Stimulated activated CD4-positive, alpha-beta T cell treated with anti-CD3 and anti-CD28 coated beads, Interleukin-2, amount 100 ng/mL, for 48 hours (primary cell): ENCODE measurements around the gene EHBP1.

Source experiments
- DNase-seq, 2 donors: peaks; one replicate each; pipeline ENCODE4 v3.0.0-alpha.2; 2020

EHBP1 gene

DNA sequence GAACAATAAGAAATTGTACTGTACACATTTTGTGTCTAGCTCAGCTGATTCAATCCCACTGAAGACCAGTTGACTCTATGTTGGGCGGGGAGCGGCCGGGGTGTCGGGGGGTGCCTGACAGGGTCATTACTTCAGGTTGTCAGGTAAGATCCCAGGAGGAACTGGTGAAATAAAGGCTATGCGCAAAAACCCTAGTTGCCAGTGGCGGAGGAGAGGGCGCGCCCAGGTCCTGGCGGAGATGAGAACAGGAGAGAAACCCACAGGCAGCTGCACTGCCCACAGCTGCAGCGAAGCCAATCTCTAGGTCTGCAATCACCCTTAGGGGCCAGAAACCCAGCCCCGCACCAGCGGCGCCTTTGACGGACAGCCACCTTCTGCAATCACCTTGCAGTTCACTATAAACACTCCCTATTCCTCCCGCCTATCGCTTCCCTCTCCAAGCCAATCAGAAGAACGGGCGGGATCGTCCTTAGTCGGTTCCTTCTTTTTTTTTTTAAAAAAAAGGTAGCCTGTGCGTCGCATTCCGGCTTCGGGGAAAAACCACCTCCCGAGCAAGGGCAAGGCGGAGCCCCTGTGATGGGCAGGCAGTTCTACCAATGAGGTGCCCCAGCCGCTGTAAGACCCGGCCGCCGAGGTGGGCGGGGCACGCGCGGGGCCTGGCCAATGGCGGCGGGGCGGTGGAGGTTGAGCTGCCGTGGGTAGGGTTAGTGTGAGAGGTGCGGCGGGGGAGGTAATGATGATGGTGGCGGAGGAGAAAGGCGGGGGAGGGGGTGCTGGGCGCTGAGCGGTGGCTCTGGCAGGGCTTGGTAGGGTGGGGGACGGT lies at the start of gene EHBP1:
EHBP1 (plus strand) TSS at position 707 of the 823 bp plus-strand sequence. CDS start 1,479 bp downstream, outside the sequence.
- DNase-seq: peak; percentile 98

DNA sequence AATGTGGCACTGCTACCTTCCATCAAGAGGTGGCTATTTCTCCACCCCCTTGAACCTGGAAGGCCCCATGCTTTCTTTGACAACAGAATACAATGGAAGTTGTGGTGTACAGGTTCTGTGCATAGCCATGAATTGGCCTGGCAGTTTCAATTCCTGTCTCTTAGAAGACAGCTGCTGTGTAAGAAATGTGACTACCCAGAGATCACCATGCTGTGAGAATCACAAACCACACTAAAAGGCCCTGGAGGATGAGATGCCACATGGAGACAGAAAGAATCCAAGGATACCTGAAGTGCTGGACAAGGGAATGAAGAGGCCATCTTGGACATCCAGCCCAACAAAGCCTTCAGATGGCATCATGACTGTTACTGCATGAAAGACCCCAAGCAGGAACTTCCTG lies 47.7 kb upstream of the EHBP1 start:
- DNase-seq: no peak

DNA sequence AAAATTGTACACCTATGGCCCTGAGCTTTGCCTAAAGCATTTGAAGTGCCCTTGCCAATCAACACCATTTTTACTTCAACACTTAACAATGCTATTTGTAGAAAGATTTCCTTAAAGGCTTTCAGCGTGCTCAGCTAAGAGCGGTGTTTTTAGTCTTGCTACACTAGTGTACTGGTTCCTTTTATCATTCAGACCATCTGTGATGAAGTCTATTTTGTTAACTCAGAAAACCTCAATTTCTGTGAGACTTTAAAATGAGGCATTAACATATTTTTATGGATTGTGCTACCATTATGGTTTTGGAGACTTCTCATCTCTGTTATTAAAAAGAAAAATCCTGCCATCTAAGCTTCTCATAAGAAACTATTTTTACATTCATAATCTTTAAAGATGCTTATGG lies 46.6 kb upstream of the EHBP1 start:
- DNase-seq: no peak

DNA sequence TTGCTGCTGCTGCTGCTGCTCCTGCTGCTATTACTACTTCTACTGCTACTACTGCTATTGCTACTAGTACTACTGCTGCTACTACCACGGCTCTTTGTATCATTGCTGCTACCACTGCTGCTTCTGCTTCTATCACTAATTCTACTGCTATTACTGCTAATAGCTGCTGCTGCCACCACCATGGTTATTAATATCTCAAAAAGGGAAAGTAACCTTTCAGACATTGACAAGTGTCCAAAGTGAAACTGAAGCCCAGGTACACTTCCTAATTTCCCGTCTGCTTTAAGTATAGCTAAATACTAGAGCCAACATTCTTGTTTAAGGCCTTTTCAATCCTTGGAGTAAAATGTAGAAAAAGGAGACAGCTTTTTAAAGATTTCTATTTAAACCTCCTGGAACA lies 45.4 kb upstream of the EHBP1 start:
- DNase-seq: no peak

DNA sequence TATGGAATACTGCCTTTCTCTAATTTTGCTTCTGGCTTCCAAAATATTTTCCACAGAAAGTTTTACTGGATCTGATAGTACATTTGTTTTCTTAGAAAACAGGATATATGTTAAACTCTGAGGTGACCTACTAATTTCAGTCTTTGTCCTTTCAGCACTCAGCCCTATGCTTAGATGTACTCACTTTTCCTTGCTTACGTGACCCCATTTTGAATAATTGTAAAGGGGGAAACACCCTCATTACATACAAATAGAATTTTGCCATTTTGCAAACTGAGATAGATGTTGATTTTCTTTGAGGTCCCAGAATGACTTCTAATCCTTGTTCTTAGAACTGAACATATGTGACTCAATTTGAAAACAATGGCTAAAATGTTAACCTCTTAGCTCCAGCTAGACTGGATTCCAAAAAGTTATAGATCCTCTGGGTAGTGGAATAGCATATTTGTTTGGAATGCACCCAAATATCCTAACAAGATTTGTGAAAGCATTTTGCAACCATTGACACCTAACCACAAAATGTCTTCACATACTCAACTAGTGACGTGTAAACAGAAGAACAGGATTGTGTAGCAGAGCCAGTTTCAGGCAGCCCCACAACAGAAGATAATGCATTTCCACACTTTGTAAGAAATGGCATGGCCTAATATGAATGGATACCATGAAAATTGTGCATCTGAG lies 44.8 kb upstream of the EHBP1 start:
- no peak for DNase-seq

DNA sequence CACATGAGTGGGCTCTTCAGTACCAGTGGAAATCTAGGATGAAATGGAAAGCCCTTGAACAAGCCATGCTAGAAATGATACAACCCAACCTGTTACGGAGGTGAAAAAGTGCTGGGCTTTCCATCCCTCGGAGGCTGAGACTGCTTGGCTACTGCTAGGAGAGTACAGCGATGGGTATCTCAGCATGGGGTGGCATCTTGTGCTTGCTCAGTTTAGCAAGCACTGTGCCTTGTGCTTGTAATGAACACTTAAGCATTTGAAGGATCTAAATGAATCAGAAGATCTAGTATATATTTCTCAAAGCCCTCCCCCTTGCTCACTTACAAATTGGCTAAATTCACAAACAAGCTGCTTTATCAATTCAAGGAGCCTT lies 44.3 kb upstream of the EHBP1 start:
- no peak for DNase-seq

DNA sequence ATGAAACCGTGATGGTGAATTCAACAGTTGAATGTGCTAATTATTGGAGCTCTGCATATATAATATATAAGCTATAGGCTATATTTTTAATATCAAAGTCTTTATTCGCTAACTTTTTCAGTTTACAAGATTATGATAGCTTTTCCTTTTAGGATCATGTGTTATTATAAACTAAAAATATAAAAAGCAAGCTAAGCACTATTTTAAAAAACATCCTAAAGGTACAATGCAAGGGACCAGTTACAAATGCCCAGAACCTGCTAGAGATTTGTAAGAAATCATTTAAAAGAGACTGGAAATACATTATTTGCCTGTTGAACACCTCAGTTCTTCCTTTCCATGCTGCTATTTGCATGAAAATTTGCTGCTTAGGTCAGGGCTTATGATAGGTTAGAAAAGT lies 43.4 kb upstream of the EHBP1 start:
- DNase-seq: no peak

DNA sequence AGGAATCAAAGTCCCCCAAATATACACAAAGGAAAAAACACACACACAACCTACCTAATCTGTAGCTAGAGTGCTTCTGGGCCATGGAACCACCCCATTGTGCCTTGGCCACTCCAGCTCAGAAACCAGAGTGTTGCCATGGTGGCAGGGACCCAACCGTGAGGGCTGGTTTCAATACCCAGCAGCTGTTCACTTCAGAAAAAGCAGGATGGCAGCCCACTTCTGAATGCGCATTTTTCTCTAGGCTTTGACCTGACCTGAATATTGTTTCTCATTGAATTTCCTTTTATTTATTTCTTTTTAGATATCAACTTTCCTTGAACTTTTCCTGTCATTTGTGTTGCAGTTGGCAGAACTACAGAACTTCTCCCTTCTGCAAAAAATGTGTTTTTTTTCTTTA lies 43.0 kb upstream of the EHBP1 start:
- DNase-seq: no peak

DNA sequence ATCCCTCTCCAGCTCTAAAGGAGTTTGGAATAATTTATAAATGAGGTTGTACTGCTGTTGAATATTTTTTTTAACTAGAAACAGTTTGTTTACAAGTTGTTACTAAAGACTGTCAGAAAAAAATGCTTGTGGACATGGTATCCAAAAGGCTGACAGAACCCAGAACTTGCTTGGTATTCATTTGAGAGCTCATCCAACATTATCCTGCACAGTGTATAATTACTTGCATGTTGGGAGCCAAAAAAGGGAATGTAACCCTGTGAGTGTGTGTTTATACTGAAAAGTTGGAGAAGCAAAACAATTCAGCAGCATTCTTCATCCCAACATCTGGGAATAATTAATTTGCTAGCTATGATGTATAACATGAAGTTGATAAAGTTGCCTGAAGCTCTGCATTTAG lies 42.1 kb upstream of the EHBP1 start:
- no peak for DNase-seq

DNA sequence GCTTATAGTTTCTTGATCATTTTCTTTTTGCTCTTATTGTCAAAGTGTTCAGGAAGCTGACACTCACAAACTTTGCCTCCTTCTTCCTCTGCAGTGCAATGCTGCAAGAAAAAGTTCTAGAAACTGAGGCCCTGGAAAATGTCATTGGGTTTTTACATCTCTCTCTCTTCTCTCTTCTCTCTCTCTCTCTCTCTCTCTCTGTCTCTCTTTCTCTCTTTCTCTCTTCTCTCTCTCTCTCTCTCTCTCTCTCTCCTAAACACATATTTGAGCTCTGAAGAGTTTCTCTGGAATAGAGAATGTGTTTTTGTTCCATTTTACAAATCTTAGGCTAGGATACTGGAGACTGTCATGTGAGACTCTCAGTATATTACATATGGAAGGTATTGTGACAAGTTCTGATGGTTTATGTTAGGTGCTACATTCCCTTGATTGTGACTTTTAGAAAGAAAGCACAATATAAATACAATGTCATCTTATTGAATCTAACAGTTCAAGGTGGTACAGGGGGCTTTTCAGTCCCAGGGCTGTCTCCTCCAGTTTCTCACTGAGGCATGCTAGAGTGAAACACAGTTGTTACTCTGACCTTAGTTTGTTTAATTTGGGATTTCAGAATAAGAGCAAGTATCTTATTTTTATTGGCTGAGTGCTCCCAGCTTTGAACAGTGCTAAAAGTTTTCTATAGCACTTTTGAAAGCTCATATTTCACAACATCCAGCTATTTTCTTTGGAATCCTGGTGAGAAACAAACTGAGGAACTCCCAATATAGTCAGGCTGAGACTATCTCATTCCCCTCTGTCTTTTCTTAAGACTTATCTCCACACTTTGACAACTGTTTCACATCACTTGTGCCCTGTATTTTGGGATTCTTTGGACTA lies 41.4 kb upstream of the EHBP1 start:
- DNase-seq: no peak

DNA sequence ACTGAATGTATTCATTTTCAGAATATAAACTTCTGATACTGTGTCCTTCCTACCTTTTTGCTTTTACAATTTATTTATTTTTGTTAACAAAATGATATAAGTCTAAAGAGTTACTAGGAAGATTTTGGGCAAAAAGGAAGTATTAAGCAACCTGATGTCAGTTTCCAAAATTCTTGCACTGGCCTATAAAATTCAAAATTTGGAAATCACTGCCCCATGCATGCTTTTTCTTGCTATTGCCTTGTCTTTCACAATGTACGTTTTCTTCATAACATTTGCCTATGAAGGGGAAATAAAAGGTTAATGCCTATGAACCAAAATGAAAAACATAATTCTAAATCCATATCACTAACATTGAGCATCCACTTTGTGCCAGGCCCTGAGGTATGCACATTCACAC lies 40.1 kb upstream of the EHBP1 start:
- no peak for DNase-seq

DNA sequence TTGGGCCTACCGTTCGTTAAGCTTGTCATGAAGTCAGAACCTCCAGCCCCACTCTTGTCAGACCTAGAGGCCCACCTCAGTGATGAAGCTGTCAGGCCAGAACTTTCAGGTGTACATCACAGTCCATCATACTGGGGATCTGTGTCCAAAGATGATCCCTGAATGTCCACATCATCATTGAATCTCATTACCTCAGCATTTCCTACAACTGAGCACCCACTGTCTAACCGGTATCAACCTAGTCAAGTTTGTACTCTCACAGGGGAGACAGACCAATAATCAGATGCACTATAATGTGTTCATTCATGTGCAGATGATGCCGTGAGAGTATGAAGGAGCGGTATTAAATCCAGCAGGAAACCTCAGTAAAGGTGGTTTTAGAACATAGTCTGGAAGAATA lies 36.3 kb upstream of the EHBP1 start:
- no peak for DNase-seq

DNA sequence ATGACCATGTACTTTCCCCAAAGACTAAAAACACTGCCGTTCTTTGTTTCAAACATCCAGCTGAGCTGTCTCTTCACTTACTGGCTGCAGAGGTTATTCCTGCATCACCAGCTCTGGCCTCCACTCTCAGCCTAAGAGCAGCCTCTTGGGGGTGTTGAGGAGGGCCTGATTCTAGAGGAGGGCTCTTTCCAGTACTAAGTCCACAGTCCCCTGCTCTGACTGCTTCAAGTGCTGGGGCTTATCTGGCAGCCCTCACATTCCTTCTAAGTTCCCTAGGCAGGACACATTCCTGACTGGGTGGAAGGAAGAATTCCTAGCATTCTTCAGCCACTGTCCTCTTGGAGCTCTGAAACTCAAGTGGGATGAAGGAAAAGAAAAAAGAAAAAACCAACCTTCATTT lies 32.9 kb upstream of the EHBP1 start:
- DNase-seq: no peak

DNA sequence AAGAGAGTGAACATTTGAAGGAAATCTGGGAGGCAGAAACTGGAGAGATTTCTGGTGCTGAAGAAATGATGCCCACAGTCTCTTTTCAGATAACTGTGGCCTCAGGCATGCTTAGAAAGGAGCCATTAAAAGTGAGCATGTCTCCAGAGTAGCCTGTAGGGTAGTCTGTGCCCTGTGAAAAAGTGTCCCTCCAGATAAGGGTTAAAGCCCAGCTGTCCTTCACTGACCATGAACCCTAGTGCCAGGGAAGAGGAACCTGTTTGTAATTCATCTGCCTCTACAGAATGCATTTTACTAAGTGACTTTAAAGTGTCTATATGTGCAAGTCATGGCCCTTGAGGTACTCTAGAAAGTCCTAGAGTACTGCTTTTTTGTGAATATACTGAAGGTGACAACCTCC lies 30.5 kb upstream of the EHBP1 start:
- no peak for DNase-seq

DNA sequence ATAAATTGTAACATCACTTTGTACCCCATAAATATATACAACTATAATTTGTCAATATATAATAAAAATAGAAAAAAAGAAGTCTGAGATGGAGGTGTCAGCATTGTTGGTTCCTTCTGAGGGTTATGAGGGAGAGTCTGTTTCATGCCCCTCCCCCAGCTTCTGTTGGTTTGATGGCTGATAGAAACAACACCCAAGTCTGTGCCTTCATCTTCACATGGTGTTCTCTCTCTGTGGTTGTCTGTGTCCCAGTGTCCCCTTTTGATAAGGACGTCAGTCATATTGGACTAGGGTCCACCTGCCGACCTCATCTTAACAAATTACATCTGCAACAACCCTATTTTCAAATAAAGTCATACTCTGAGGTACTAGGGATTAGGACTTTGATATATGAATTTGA lies 20.3 kb upstream of the EHBP1 start:
- DNase-seq: no peak

DNA sequence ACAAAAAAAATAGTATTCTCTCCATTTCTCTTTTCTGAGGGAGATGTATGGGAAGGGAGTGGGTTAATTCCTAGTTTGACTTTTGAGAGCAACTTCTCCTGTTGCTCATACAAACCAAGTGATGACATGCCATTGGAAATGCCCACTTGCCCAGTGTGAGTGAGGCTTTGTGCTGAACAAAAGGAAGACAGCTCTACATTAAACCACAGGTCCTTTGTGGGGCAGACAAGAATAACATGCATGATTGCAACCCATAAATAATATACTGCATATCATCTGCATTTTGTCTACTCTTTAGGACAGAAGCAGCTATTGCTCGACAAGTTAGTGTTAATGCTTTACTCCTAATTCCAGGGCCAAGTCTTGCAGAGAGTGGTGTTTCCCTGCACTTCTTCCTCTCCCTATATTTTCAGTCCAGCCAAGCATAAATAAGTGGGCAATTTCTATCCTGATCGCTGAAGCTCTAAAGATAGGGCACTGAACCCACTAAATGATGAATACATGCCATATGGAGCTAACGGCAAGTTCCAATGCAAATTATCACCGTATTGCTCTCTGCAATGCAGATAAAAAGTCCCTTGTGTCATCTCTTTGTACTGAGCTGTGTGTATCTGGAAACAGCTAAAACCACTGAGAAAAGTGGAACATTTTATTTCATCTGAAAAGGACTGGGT lies 19.4 kb upstream of the EHBP1 start:
- no peak for DNase-seq

DNA sequence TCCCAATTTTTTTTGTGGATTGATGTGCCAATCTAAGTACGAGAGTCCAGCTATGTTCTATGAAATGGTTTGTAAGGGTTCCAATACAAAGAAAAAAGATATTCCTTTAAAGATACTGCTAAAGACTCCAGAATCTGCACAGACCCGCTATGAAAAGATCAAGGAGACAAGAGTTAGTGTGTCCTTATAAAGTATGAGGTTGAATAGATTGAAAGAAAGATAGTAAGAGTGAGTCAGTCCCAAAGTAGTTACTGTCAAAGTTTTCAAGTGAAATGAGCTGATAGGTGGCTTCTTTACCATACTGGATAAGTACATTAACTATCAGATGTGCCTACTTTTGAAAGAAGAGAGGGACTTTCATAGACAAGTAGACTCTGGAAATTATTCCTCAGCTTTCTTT lies 17.9 kb upstream of the EHBP1 start:
- no peak for DNase-seq

DNA sequence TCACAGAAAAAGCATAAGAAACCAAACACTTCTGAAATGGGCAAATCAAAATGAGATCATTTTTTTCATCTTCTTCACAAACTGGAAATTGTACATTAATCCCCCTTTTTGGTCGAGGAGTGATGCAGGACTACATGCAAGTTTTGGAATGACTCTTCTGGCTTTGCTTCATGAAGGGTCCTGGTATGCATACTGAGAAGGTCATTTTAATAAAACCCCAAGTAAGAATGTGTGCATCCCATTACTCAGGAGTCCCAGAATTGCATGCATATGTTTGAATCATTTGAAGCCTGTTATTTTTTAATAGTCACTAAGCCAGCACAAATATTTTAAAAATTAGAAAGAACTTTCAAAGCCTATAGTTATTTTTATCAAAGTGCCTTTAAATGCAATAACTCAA lies 16.7 kb upstream of the EHBP1 start:
- no peak for DNase-seq

DNA sequence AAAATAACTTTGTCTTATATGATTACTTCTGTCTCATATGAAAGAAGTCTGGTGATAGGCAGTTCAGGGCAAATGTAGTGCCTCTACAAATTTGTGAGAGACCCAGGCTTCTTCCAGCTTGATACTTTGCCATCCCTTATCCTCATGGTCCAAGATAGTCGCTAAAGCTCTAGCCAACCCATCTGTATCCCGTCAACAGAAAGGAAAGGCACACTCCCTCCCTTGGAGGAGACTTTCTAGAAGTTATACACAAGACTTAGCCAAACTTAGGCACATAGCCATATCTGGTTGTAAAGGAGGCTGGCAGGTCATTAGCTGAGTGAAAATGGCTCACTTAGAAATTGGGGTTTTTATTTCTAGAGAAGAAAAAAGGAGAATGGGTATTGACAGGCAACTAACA lies 14.3 kb upstream of the EHBP1 start:
- no peak for DNase-seq

DNA sequence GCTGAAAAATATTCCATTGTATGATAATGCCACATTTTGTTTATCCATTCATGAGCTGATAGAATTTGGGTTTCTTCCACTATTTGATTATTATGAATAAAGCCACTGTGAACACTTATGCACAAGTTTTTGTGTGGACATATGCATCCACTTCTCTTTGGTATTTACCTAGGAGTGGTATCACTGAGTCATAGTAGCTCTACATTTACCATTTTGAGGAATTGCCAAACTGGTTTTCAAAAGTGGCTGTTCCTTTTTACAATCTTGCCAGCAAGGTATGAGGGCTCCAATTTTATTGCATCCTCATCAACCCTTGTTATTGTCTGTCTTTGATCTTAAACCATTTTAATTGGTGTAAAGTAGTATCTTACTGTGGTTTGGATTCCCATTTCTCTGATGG lies 13.3 kb upstream of the EHBP1 start:
- no peak for DNase-seq

DNA sequence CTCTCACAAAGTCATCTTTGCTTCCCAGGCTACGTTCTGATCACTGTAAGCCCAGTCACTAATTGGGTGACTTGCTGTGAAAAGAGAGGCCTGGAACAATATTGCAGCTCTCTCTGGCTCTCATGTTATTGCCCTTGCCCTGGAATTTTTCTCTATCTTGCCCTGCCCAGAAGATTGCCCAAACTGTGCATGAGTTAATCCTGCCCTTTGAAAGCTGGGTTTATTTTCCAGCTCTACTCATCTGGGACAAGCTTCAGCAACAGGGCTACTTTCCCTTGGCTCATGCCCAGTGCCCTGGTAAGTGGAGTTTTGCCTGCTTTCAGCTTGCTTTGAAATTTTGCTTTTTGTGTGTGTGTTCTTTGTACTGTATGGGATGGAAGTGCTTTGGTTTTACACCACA lies 6.9 kb upstream of the EHBP1 start:
- DNase-seq: no peak

DNA sequence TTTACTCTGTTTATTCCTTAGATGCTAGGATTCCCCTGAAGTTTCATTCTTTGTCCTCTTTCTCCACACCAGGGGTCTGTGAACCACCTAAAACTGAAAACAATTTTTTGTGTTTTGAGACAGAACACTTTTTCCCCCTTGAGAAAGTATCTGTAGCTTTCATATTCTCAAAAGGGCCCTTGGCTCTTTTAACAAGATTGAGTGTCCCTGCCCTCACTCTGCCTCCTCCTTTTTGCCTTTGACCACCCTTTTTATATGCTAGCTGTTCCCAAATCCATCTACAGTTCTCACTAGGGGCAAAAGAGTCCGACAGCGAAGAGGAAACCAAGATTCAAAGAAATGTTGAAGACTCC lies 883 bp upstream of the EHBP1 start:
- no peak for DNase-seq
